CD1c-positive myeloid dendritic cell (primary cell): ENCODE results near the gene MAN2B2.
"Not testable (repeated sequence)": the region's sequence is repeated elsewhere in the genome, so short reads cannot be mapped to it uniquely, and the experiment has no call there.

Experiments used
- DNase-seq: peaks from one replicate; pipeline ENCODE4 v3.0.0-alpha.2; 2016; ENCODE audit errors: extremely low spot score

The MAN2B2 gene

GRCh38 chr4:6616087-6616995 is 41.4 kb downstream of the MAN2B2 start:
- no peak for DNase-seq

GRCh38 chr4:6617246-6617645 is 42.3 kb downstream of the MAN2B2 start:
- no peak for DNase-seq

- DNase-seq, result no peak
Measured at GRCh38 chr4:6618386-6619115, 43.6 kb downstream of the MAN2B2 start.

GRCh38 chr4:6619116-6619465 is 44.1 kb downstream of the MAN2B2 start:
- no peak for DNase-seq

- DNase-seq, result no peak
Measured at GRCh38 chr4:6619466-6620255, 44.7 kb downstream of the MAN2B2 start.

- no peak for DNase-seq
Measured at GRCh38 chr4:6620296-6620695, 45.3 kb downstream of the MAN2B2 start.

- no peak for DNase-seq
Measured at GRCh38 chr4:6620891-6621555, 46.0 kb downstream of the MAN2B2 start.

GRCh38 chr4:6621556-6621927 is 46.6 kb downstream of the MAN2B2 start:
- no peak for DNase-seq

- DNase-seq, result no peak
Measured at GRCh38 chr4:6622744-6623143, 47.8 kb downstream of the MAN2B2 start.

GRCh38 chr4:6625256-6625655 is 50.3 kb downstream of the MAN2B2 start:
- DNase-seq, result no peak

- DNase-seq, result no peak
Measured at GRCh38 chr4:6626066-6626465, 51.1 kb downstream of the MAN2B2 start.

GRCh38 chr4:6627832-6628231 is 52.8 kb downstream of the MAN2B2 start:
- no peak for DNase-seq

- DNase-seq, result not testable (repeated sequence)
Measured at GRCh38 chr4:6628484-6628883, 53.5 kb downstream of the MAN2B2 start.

- no peak for DNase-seq
Measured at GRCh38 chr4:6632125-6632524, 57.1 kb downstream of the MAN2B2 start.

GRCh38 chr4:6633091-6633906 is 58.3 kb downstream of the MAN2B2 start:
- DNase-seq, result peak; percentile 63

GRCh38 chr4:6634746-6635145 is 59.8 kb downstream of the MAN2B2 start:
- no peak for DNase-seq

- no peak for DNase-seq
Measured at GRCh38 chr4:6639137-6639680, 64.2 kb downstream of the MAN2B2 start.

GRCh38 chr4:6640292-6641163 is 65.5 kb downstream of the MAN2B2 start, which contains the start of gene MRFAP1:
TSS of gene MRFAP1 (plus strand) at chr4:6640685. CDS start at chr4:6640863, 178 bp downstream.
- peak; percentile 97 for DNase-seq

- peak; percentile 55 for DNase-seq
Measured at GRCh38 chr4:6641164-6641970, 66.4 kb downstream of the MAN2B2 start.
